Vagina (tissue), 2 donors: ENCODE data around the gene DENND1A.

Experiments used
- CTCF ChIP-seq, 3 experiments: fragments of 450-650 bp in 2 of 3; fragments of 200-600 bp in 1 of 3; sonication (generic) in 1 of 3; IDR thresholded peaks; one replicate each; pipeline ENCODE4 v1.5.1; 2017 to 2019; ENCODE audit warnings: antibody characterized with exemption in 3 of 3, mild to moderate bottlenecking in 2 of 3, moderate library complexity in 2 of 3
- POLR2A ChIP-seq, 2 donors: fragments of 450-650 bp; IDR thresholded peaks; one replicate each; pipeline ENCODE4 v1.6.1; 2017; ENCODE audit warnings: antibody characterized with exemption in 2 of 2, mild to moderate bottlenecking in 2 of 2, moderate library complexity in 2 of 2

DNA sequence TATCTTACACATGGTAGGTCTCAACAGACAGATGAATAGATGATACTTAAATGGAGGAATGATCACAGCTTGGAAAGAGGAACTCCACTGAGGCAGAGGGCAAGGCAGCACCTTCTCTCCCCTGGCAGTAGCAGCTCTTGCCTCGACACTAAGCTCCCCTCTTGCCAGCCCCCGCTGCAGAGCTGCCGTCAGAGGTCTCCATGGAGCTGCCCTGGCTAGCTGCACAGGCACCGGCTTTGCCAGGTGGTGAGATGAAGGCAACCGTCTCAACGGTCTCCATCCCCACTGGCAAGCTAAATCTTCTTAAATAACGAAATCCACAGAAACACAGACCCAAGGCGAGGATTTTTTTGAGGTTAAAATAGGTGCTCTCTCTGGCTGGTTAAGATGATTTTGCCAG is 492.7 kb downstream of the DENND1A start:
- TF ChIP-seq CTCF (IDR thresholded peaks at IDR 0.05), result no peak
- no peak for TF ChIP-seq POLR2A (IDR thresholded peaks at IDR 0.05)
